Adipocyte (in vitro differentiated cells): ENCODE measurements around the gene TMEM82.
A peak's percentile ranks its signal among the peaks of the same experiment; 100 is the strongest.

Experiments
- DNase-seq: peaks from one replicate; pipeline ENCODE4 v3.0.0-alpha.2; 2015; ENCODE audit warnings: low read depth
- H3K27me3 ChIP-seq: replicated peaks from 2 replicates; pipeline ENCODE4 v1.7.0; 2013; ENCODE audit warnings: mild to moderate bottlenecking, low read length, moderate library complexity; ENCODE audit not compliant: control insufficient read depth, insufficient read depth
- H3K36me3 ChIP-seq: 2 replicates; pipeline ENCODE4 v1.7.0; 2013; ENCODE audit warnings: low read length, mild to moderate bottlenecking, moderate library complexity; ENCODE audit not compliant: control insufficient read depth, insufficient read depth, severe bottlenecking
- H3K4me1 ChIP-seq: 2 replicates; pipeline ENCODE4 v1.7.0; 2013; ENCODE audit warnings: mild to moderate bottlenecking, low read length, moderate library complexity; ENCODE audit not compliant: control insufficient read depth, insufficient read depth
- H3K4me3 ChIP-seq: 2 replicates; pipeline ENCODE4 v1.7.0; 2013; ENCODE audit warnings: mild to moderate bottlenecking, low read length, moderate library complexity
- H3K9ac ChIP-seq: 2 replicates; pipeline ENCODE4 v1.7.0; 2013; ENCODE audit warnings: mild to moderate bottlenecking, low read length, moderate library complexity
- H3K9me3 ChIP-seq: 2 replicates; pipeline ENCODE4 v1.7.0; 2013; ENCODE audit warnings: mild to moderate bottlenecking, low read length, moderate library complexity; ENCODE audit not compliant: control insufficient read depth

TMEM82 gene

DNA sequence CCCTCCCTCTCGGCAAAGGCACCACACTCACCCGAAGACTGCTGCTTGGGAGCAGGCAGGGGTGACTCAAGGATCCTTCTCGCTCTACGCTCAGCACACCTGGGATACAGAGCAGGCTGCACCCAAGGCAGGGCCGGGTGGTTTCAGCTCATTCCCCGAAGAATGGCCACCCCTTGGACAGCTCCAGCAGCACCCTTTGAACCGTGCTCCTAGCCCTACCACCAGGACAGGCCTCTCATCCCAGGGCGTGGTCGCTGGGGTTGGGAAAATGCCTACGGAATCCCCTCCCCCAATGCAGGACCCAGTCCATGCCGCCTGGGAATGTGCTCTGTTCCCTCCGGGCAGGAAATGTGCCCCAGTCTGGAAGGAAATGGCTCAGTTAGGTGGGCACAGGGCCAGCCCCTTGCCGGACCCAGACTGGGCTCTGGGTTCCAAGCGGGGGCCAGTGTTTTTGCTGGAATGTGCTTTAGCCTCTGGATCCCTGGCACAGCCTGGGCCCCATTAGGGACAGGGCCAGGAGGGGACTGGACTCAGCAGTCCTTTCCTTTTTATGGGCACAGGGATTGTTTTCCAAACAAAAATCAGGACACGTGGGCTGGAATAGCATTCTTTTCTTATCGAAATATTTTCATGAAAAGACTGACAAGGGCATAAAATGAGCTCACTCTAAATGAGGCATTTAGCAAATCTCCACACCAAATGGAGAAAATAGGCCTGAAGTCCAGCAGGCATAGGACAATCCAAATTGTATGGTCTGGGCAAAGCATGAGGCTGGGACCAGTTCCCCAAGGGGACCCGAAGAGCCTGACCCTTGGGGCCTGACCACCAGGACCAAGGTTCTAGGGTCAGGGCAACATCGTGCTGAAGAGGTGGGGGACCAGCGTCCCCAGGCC is 7.3 kb downstream of the TMEM82 start:
- peaks cover 9% of the 10 kb centered on the region for H3K4me1 ChIP-seq
- no peak overlapping the region for H3K4me3 ChIP-seq
- H3K9me3 ChIP-seq, result no peaks in the 10 kb centered on the region
- peak overlapping the region; percentile 32 for H3K9ac ChIP-seq
- no peaks in the 10 kb centered on the region for H3K36me3 ChIP-seq
- H3K27me3 ChIP-seq, result no peaks in the 10 kb centered on the region
- DNase-seq, result peak; percentile 26

DNA sequence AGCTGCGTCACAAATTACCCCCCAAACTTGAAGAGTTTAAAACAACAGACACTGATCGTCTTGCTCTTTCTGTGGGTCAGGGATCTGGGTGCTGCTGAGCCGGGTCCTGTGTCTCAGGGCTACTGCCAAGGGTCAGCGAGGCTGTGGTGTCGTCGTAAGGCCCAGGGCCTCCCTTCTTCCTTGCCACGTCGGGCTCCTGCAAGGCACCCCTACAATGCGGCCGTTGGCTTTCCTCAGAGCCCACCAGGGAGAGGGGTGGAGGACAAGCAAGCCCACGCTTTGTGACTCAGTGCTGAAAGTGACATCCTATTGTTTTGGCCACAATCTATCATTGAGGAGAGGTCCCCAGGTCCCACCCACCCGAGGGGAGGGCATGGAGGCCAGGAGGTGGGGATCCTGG is 8.6 kb downstream of the TMEM82 start:
- Histone ChIP-seq H3K36me3 (no peaks in the 10 kb centered on the region), H3K4me1 (peaks cover 15% of the 10 kb centered on the region), H3K9me3 (no peaks in the 10 kb centered on the region), H3K27me3 (no peaks in the 10 kb centered on the region), H3K4me3 (no peak overlapping the region), H3K9ac (no peak overlapping the region)
- no peak for DNase-seq

DNA sequence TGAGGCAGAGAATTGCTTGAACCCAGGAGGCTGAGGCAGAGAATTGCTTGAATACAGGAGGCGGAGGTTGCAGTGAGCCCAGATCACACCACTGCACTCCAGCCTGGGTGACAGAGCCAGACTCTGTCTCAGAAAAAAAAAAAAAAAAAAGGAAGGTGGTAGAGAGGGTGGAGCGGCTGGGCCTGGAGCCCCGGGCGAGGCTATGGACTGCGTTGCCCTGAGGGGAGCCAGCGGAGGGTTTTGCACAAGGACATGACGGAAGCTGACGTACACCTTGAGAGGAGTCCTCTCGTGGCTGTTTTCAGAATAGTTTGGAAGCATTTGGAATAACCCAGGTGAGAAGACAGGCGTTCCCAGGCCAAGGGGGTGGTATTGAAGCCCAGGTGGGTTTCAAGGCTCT is 9.4 kb downstream of the TMEM82 start:
- Histone ChIP-seq H3K9me3 (no peaks in the 10 kb centered on the region), H3K4me3 (no peak overlapping the region), H3K36me3 (no peaks in the 10 kb centered on the region), H3K9ac (no peak overlapping the region), H3K4me1 (peaks cover 15% of the 10 kb centered on the region), H3K27me3 (no peaks in the 10 kb centered on the region)
- no peak for DNase-seq

DNA sequence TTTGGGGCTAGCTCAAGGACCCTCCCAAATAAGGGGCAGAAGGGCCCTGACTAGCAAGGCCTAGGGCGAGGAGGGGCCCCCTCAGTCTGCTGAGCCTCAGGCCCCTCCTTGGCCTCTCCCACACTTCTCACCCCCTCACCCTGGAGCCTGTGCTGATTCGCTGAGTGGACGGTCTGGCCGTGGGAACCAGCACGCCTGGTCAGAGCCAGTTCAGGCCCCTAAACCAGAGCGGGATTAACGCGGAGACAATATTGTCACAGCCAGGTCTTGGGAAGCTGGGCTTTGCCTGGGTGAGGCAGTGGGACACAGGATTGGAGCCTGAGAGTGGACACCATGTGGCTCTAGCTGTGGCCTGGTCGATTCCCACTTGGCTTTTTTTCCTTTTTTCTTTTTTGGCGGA is 11.5 kb downstream of the TMEM82 start:
- Histone ChIP-seq H3K36me3 (no peaks in the 10 kb centered on the region), H3K27me3 (no peaks in the 10 kb centered on the region), H3K4me3 (no peak overlapping the region), H3K4me1 (peaks cover 27% of the 10 kb centered on the region), H3K9ac (no peak overlapping the region), H3K9me3 (no peaks in the 10 kb centered on the region)
- no peak for DNase-seq

DNA sequence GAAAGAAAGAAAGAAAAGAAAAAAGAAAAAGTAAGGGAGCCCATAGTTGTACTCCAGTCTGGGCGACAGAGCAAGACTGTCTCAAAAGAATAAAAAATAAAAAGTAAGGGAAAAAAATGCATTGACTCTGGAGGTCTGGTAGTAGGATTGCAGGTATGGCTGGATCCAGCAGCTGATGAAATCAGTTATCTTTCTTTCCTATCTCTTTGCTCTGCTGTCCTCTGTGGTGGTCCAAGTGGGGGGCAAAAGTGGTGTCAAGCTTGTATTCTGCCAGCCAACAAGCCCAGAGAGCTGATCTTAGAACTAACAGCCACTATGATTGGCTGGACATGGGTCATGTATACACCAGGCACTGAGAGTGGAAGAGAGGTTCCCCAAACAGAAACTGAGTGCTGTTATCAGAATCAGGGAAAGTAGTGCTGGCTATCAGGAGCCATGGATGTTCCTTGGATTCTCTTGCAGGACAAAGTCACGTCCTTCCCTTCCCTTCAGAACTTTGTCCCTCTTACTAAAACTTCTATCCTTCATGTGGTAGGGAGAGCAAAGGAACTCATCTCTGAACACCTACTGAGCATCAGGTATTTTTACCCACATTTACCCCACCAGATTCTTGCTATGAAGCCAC is 12.8 kb downstream of the TMEM82 start:
- Histone ChIP-seq H3K4me3 (no peak overlapping the region), H3K27me3 (no peaks in the 10 kb centered on the region), H3K36me3 (no peaks in the 10 kb centered on the region), H3K4me1 (peaks cover 22% of the 10 kb centered on the region), H3K9me3 (no peaks in the 10 kb centered on the region), H3K9ac (no peak overlapping the region)
- DNase-seq, result no peak

DNA sequence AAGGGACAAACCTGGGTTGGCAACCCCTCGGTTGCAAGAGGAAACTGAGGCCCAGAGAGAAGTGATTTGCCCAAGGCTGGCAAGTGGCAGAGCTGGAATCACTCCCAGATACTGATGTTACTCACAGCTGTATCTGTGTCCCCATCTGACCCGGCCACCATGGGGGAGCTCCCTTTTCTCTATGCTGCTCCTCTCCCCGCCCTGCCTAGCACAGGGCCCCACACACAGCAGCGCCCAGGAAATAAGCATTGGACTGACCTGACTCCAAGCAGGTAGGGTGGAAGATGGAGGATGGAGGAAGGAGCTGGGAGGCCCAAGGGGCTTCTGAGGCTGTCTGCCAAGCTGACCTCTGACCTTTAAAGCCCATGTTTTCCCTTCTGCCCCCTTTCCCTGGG is 13.3 kb downstream of the TMEM82 start:
- no peaks in the 10 kb centered on the region for H3K27me3 ChIP-seq
- H3K9ac ChIP-seq, result no peak overlapping the region
- no peaks in the 10 kb centered on the region for H3K9me3 ChIP-seq
- no peaks in the 10 kb centered on the region for H3K36me3 ChIP-seq
- H3K4me3 ChIP-seq, result no peak overlapping the region
- no peak for DNase-seq
- H3K4me1 ChIP-seq, result peaks cover 27% of the 10 kb centered on the region

DNA sequence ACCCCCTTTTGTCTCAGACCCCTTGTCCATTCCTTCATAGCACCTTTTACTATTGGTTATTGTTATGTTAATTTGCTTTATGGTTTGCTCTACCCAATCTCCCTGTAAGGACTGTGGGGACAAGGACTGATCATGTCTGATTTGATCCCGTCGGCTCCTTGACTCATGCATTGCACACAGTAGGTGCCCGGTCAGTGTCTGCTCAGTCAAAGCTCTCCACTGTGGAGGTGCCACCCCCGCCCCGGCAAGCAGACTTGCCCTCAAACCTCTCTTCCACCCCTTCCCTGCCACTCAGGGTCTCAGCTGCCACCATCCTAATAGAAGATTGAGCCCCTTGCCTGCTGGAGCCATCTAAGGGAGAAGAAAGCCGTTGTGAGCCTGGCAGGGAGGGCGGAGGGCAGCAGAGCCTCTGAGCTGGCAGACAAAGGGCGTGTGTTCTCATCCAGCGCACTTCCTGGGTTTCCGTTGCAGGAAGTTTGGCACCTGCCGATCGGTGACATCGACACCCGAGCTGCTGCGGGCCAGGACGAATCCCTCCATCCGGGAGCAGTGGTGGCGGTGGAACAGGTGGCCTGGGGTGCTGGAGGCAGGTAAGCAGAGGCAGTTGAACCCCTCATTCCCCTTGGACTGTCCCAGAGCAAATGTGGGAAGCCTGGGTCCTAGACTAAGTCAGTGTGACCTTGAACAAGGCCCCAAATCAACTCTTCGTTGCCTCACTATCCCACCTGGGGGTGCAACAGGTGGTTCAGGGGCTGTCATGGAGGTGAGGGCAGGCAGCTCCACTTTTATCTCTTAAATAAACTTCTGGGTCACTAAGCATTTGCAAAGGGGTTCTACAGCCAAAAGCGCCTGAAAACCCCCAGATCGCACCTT is 14.1 kb downstream of the TMEM82 start:
- DNase-seq, result no peak
- Histone ChIP-seq H3K27me3 (no peaks in the 10 kb centered on the region), H3K36me3 (no peaks in the 10 kb centered on the region), H3K4me3 (no peak overlapping the region), H3K9ac (no peak overlapping the region), H3K4me1 (peaks cover 34% of the 10 kb centered on the region), H3K9me3 (no peaks in the 10 kb centered on the region)

DNA sequence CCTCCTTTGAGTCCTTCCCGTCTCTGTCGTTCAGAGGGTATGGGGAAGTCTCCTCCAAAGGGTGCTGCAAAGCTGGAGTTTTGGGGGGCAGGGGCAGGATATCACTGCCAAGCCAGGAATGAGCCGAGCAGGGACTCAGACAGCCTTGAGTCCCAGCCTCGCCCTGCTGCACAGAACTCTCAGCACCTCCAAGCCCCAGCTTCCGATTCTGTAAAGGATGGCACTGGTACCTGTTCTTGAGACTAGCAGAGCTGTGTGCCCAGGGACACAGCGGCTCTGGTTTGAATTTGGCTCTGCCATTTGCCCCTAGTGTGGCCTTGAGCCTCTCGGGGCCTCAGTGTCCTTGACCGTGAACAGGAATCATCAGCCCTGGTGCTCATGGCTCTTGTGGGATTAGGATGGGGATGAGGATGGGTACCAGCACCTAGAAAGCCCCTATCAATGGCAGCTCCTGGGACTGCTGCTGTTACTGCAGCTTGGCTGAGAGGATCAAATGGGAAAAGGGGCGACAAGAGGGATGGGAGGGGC is 14.8 kb downstream of the TMEM82 start:
- H3K9me3 ChIP-seq, result no peaks in the 10 kb centered on the region
- H3K4me3 ChIP-seq, result no peak overlapping the region
- peaks cover 40% of the 10 kb centered on the region for H3K4me1 ChIP-seq
- H3K9ac ChIP-seq, result no peak overlapping the region
- H3K36me3 ChIP-seq, result no peaks in the 10 kb centered on the region
- DNase-seq, result no peak
- no peaks in the 10 kb centered on the region for H3K27me3 ChIP-seq

DNA sequence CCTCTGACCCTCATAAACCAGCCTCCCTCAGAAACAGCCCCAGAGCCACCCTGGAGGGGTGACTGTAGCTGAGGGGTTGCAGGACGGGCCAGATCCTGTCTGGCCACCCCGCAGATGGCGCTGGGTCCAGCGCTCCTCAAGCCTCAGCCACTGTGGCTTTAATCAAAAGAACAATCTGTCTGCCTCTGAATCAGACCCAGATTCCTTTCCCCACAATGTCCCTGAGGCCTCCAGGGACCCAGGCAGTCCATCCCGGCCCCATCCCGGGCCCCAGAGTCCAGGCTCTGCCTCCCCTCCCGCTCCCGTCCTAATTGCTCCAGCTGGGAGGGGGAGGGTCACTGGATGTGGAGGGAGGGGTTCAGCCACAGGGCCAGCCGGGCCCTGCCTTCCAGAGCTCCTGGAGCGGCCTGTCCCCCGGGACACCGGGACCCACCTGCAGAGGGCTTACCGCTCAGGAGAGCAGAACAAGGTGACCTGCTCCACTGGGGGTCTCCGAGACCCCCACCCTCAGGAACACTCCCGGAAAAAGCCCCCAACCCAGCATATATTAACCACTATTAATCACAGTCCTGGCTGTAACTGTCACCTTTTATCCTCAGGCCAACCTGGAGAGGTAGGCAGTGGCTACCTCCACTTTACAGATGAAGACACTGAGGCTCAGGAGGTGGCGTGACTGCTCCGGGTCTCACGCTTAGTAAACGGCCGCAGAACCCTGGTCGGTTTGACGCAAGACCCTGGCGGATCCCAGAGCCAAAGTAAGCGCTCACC is 15.5 kb downstream of the TMEM82 start:
- no peaks in the 10 kb centered on the region for H3K9me3 ChIP-seq
- H3K36me3 ChIP-seq, result no peaks in the 10 kb centered on the region
- H3K4me3 ChIP-seq, result peak overlapping the region; percentile 54
- H3K9ac ChIP-seq, result peak overlapping the region; percentile 61
- H3K4me1 ChIP-seq, result peaks cover 40% of the 10 kb centered on the region
- no peaks in the 10 kb centered on the region for H3K27me3 ChIP-seq
- peak; percentile 77 for DNase-seq

DNA sequence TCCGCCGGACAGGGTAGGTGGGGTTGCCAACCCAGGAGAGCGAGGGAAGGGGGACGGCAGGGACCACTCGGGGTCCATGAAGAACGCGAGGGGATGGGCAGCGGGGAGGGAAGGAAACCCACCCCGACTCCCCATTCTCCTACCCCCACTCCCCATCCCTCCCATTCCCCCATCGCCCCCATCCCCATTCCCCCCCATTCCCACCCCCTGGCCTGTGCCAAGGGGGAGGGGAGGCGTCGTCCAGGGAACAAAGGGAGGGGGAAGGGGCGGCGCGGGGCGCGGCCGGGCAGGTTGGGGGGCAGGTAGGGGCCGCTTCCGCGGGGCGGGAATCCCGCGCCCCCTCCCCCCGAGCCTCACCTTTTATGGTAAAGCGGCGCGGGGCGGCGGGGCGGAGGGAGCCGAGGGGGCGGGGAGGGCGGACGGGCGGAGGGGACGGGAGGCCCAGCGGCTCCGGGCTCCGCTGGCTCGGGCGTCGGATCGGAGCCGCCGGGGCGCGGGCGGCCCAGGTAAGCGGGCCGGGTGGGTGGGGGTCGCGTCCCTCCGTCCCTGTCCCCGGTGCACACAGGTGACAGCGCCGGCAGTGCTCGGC is 16.1 kb downstream of the TMEM82 start, which contains the start of gene FBLIM1:
Gene FBLIM1, plus strand, starts transcription at position 453 of the 589 bp plus-strand sequence. CDS start 6,189 bp downstream, outside the sequence.
- no peaks in the 10 kb centered on the region for H3K27me3 ChIP-seq
- H3K4me1 ChIP-seq, result peaks cover 40% of the 10 kb centered on the region
- no peaks in the 10 kb centered on the region for H3K9me3 ChIP-seq
- peak within 1 kb of the TSS; percentile 80 for H3K4me3 ChIP-seq
- peak; percentile 65 for DNase-seq
- no peaks in the 10 kb centered on the region for H3K36me3 ChIP-seq
- peak within 1 kb of the TSS; percentile 85 for H3K9ac ChIP-seq
